Choroid plexus epithelial cell (primary cell): ENCODE data around the gene ARHGEF11.

Source experiments
- DNase-seq: peaks from one replicate; pipeline ENCODE4 v3.0.0-alpha.2; 2010; ENCODE audit warnings: low read depth
- H3K4me3 ChIP-seq: 2 replicates; pipeline ENCODE4 v1.5.1; 2011; ENCODE audit warnings: low read depth, mild to moderate bottlenecking, control low read depth, low read length, moderate library complexity
- CTCF ChIP-seq: conservative IDR thresholded peaks from 2 replicates; pipeline ENCODE4 v1.5.1; 2011; ENCODE audit warnings: low read depth, mild to moderate bottlenecking, control low read depth, inconsistent platforms, low read length, moderate library complexity

Gene ARHGEF11

GRCh38 chr1:157005965-157006364 lies 39.6 kb downstream of the ARHGEF11 start:
- no peak overlapping the region for H3K4me3 ChIP-seq
- no peak for DNase-seq
- TF ChIP-seq CTCF = no peak

GRCh38 chr1:157004806-157005205 lies 40.7 kb downstream of the ARHGEF11 start:
- DNase-seq = peak; percentile 23
- no peak overlapping the region for H3K4me3 ChIP-seq
- no peak for TF ChIP-seq CTCF

- no peak overlapping the region for H3K4me3 ChIP-seq
- TF ChIP-seq CTCF = no peak
- DNase-seq = no peak
These were observed 41.2 kb downstream of the ARHGEF11 start for GRCh38 chr1:157004327-157004726.

- TF ChIP-seq CTCF = no peak
- no peak overlapping the region for H3K4me3 ChIP-seq
- DNase-seq = peak; percentile 21
These were observed 44.2 kb downstream of the ARHGEF11 start for GRCh38 chr1:157001304-157001703.

GRCh38 chr1:157000686-157001085 lies 44.9 kb downstream of the ARHGEF11 start:
- H3K4me3 ChIP-seq = no peak overlapping the region
- TF ChIP-seq CTCF = no peak
- DNase-seq = peak; percentile 15

GRCh38 chr1:156999596-157000320 lies 45.8 kb downstream of the ARHGEF11 start:
- no peak overlapping the region for H3K4me3 ChIP-seq
- TF ChIP-seq CTCF = no peak
- DNase-seq = no peak

- no peak overlapping the region for H3K4me3 ChIP-seq
- no peak for DNase-seq
- no peak for TF ChIP-seq CTCF
These were observed 46.6 kb downstream of the ARHGEF11 start for GRCh38 chr1:156998840-156999500.
